HG03095 (cell line): ENCODE measurements around the gene FTHL17.

ENCODE experiments used
- ATAC-seq: cut with Tn5 transposase; IDR thresholded peaks from one replicate; pipeline ENCODE4 v1.9.1; 2021; ENCODE audit warnings: moderate library complexity; ENCODE audit not compliant: unreplicated experiment

The FTHL17 gene

GRCh38 chrX:31071725-31072124 lies at the start of gene FTHL17:
Gene FTHL17, minus strand, starts transcription at chrX:31072041. Its CDS starts 88 bp downstream, at chrX:31071953.
- no peak for ATAC-seq

- no peak for ATAC-seq
Measured at GRCh38 chrX:31117266-31117665, 45.4 kb upstream of the FTHL17 start.

- ATAC-seq, result no peak
Measured at GRCh38 chrX:31115398-31115797, 43.6 kb upstream of the FTHL17 start.

DNA sequence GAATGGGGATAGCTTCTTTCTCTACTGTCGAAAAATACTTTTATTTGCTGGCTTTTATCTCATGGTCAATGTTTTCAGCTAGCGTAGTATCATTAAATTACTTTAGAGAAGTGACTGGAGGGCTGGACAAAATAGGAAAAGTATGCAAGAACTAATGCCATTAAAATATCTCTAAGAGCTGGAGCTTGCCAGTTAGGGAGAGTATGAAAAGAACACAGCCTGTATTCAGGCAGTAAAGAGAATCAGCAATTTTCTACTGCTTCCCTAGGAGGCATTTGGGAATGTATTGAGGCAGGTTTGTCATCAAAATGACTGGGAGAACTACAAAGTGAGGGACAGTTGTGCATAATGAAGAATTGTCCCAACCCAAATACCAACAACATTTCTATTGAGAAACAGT lies 43.0 kb upstream of the FTHL17 start:
- no peak for ATAC-seq

DNA sequence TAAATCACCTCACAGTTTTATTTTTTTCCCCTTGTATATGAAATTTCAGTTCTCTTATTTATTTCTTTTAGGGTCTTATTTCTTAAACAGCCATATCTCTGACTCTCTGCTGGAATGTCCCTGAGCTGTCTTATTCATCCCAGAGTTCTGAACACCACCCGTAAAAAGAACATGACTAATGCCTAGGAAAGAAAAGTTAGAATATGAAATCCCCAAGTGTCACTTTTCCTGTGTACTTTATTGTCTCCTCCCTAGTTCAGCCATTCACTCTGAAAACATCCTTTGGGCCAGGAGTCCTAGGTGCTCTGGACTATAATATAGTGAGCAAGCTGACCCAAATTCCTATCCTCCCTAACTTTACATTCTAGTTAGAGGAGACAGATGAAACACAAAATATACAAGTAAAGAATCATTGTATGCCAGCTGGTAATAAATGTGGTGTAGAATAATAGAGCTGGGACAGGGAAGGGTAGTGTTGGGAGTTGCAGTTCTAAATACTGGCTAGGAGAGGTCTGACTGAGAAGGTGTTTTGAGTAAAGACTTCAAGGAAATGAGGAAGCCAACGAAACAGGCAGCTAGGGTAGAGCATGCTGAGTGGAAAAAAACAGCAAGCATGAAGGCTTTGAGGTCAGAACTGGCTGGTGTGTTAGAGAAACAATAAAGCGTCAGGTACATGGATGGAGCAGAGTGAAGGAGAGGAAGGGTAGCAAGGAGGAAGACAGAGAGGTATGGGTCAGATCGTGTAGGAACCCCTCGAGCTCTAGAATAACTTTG lies 40.6 kb upstream of the FTHL17 start:
- ATAC-seq, result no peak

- ATAC-seq, result no peak
Measured at GRCh38 chrX:31110657-31111056, 38.8 kb upstream of the FTHL17 start.

- ATAC-seq, result peak; percentile 73
Measured at GRCh38 chrX:31099536-31100090, 27.8 kb upstream of the FTHL17 start.

GRCh38 chrX:31098079-31098478 lies 26.2 kb upstream of the FTHL17 start:
- no peak for ATAC-seq

GRCh38 chrX:31093639-31093975 lies 21.8 kb upstream of the FTHL17 start:
- ATAC-seq, result no peak

DNA sequence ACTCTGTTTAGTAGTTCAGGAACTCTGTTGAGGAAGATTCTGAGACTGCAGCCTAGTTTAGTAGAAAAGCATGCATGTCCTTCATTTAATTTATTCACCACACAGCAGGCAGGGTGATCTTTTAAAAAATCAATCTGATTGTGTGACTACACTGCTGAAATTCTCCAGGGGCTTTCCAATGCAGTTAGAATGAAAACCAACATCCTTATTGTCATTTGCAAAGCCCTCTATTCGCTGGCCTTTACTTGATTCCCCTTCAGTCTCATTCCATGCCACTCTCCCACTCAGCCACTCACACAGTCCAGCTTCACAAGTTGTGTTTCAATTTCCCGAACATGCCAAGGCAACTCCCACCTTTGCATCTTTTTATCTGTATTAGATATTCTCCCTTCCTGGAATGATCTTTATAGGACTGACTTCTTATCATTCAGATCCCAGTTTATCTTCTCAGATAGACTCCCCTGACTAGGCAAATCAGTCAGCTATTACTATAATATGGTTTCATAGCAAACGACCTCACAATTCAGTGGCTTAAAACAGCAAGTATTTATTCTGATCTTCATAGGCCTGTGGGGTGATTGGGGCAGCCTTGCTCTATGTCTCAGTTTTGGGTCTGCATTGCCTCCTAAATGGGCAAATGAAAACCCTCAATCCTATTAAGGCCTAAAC lies 21.3 kb upstream of the FTHL17 start:
- peak; percentile 59 for ATAC-seq

DNA sequence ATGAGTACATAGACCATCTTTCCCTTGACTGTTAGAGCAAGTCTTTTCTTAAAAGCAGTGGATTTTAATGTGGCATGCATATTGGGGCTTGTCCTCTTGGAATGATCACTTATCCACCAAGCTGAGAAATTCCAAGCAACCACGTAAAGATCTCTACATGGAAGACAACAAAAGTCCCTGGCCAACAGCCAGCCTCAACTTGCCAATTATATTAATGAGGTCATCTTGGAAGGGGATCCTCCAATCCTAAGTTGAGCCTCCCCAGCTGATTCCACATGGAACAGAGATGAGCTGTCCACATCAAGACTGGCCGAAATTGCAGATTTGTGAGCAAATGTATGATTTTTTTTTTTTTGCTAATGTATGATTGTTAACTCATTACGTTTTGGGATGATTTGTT lies 20.6 kb upstream of the FTHL17 start:
- ATAC-seq, result no peak

GRCh38 chrX:31091819-31092218 lies 20.0 kb upstream of the FTHL17 start:
- ATAC-seq, result no peak

- no peak for ATAC-seq
Measured at GRCh38 chrX:31074522-31074921, 2.7 kb upstream of the FTHL17 start.

DNA sequence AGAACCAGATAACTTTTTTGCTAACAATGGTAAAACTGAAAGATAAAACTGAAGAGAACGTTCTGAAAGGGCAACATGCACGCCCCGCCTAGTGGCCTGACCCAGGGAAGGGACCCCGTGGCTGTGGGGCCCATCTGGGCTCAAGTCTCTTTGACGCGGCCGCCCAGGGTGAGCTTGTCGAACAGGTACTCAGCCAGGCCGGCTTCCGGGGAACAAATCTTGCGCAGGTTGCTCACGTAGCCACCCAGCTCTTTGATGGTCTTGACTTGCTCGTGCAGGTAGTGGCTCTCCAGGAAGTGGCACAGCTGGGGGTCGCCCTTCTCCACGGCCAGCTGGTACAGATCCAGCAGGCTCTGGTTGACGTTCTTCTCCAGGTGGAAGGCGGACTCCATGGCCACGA lies 579 bp downstream of the FTHL17 start:
- no peak for ATAC-seq

DNA sequence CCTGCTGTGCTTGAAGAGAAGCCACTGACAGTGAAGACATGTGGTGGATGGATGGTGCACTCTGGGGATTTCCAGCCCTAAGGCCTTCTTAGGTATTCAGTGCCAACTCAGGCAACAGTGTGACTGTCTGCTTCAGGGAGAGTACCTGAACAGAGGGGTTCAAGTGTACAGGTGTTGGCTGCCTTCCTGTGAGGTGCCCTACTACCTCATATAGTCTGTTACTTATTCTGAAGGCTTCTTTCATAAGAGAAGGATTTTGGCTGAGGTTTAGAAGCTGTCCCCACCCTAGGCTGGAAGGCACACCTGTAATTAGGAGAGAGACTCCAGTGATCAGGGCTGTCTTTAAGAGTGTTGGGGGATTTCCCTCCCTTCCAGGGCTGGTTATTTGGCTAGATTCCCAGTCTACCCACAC lies 1.8 kb downstream of the FTHL17 start:
- ATAC-seq, result peak; percentile 52

GRCh38 chrX:31063114-31063513 lies 8.7 kb downstream of the FTHL17 start:
- no peak for ATAC-seq

- peak; percentile 64 for ATAC-seq
Measured at GRCh38 chrX:31061091-31061490, 10.8 kb downstream of the FTHL17 start.

DNA sequence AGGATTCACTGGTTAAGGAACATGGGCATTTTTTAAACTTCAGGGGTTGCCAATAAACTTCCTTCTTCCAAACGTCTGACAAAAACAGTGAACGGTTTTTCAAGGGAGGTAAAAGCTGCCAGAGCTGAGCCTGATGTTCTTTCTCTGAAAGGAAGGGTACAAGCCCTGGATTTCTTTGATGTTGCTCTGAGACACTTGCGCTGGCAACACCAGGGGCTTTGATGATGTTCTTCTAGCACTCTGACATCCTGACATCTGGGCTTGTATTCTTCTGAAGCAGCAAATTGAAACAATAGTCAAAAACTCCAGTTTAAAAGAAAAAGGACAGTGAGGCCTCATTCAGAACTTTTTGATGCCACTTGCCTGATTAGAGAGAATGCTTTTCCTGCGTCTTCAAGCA lies 11.8 kb downstream of the FTHL17 start:
- ATAC-seq, result no peak

DNA sequence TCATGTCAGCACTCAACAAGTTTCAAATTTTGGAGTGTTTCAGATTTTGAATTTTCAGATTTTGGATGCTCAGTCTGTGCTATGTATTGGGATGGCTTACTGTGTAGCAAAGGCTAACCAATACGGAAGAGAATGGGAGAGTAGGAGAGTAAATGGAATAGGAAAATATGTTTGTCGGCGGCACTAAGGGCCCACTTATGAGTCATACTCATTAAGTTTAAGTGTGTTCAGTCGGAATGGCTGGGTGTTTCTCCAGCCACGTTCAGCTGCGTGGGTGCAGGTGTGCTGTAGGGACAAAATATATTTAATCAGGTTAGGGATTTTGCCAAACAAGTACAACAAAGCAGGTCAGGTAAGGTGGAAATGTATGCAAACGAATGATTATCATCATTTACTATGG lies 13.6 kb downstream of the FTHL17 start:
- ATAC-seq, result no peak

GRCh38 chrX:31057691-31058090 lies 14.2 kb downstream of the FTHL17 start:
- ATAC-seq, result no peak

- no peak for ATAC-seq
Measured at GRCh38 chrX:31057291-31057690, 14.6 kb downstream of the FTHL17 start.

DNA sequence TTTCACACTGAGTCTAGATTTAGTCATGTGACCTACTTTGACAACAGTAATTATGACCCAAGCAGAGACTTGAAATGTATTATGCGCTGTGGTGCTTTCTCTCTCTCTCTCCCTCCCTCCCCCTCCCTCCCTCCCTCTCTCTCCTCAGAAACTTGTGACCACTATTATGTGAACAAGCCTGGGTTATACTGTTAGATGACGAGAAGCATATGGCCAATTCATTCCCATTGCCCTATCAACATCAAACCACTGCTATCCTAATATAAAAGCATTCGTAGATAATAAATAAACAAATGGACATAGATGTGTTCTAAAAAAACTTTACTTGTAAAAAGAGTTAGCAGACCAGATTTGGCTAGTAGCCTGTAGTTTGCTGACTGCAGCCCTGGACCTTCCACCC lies 18.2 kb downstream of the FTHL17 start:
- ATAC-seq, result no peak
